GM19452 (cell line): Measurements from ENCODE around the gene TMBIM4.

Experiments used
- ATAC-seq: cut with Tn5 transposase; IDR thresholded peaks from one replicate; pipeline ENCODE4 v1.9.1; 2021; ENCODE audit not compliant: unreplicated experiment

TMBIM4 gene

DNA sequence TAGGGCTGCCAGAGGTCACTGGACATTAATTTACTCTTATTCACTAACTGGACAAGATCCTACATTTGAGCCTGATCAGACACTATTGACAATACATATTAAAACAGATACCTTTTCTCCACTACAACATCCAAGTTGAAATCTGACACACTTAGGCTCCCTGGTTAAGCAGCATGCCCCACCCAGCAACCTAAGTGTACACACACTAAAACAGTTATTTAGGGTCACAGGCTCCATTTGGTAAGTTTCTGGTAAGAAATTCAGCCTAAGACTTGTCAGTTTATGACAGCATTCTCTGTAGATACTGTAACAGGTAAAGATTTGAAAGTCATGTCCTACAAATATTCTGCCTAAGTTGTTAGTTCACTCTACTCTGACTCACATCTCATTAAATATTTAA, 27.0 kb downstream of the TMBIM4 start:
- ATAC-seq = no peak

- ATAC-seq = no peak
These were observed 28.5 kb downstream of the TMBIM4 start for GRCh38 chr12:66141299-66141698.

DNA sequence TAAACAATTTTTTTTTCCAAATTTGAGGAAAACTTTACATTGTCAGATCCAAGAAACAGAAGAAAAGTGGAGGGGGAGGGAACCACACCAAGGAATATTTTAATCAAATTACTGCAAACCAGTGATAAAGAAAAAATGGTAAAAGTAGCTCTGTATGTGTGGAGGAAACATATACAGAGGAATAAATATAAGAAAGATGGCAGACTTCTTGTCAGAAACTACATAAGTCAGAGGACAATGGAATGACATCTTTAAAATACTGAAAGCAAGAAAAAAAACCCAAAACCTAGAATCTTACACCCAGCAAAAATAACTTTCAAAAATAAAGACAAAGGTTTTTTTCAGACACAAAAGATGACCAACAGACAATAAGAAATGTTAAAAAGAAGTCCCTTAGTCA, 29.1 kb downstream of the TMBIM4 start:
- no peak for ATAC-seq

DNA sequence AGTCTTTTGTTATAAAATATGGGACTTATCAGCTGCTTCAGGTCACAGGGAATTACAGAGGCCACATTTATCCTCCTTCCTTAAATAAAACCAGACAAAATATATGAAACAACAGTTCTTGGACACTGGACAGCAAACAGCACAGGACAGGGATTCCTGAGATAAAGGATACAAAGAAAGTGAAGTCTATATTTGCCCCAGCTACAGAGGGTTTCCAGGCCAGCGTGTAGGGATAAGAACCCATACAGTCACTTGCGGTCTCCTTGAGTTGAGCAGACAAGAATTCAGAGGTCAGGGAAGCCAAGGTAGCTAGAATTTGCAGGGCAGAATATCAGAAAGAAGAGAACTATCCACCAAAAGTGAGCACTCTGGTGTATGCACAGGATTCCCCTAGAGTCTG, 30.5 kb downstream of the TMBIM4 start:
- ATAC-seq = no peak

DNA sequence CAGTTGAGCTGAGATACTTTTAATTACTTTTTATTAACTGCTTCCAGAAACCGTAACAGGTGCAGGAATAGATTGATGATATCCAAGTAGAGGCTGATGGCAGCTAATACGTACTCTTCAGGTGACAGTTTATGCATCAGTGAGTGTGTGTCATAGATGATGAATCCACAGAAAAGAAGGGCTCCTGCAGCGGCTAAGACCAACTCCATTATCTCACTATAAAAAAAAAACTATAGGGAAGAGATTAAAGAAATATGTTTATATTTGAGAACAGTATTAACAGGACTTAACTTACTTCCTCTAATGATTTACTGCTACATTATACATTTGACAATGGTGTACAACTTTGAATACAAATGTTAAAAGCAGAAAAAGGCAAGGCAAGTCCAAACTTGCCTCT, 31.9 kb downstream of the TMBIM4 start:
- no peak for ATAC-seq

GRCh38 chr12:66132408-66132807, 37.4 kb downstream of the TMBIM4 start:
- no peak for ATAC-seq

DNA sequence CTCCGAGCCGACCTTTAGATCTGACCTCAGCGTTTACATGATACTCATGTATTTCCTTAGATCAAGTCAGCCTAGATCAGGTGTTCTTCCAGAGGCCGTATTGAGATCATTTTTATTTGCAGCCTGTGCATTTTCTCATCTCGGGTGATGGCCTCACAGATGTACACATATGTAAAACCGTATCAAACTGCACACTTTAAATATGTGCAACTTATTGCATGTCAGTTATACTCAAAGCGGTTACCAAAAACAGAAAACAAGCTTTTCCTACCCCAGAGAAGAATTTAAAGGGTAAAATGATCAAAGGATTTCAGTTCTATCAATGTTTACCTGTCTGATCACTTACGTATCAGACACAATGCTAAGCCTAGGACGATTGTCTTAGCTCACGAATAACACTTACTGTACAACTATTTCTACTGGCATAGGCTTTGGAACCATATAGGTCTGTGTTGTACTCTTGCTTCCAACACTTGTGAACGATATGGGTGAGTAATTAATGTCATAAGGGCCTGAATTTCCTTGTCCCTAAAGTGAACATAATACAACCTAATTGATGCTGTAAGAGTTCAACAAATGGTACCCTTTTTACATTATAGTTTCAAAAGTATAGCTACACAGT, 38.6 kb downstream of the TMBIM4 start:
- no peak for ATAC-seq

DNA sequence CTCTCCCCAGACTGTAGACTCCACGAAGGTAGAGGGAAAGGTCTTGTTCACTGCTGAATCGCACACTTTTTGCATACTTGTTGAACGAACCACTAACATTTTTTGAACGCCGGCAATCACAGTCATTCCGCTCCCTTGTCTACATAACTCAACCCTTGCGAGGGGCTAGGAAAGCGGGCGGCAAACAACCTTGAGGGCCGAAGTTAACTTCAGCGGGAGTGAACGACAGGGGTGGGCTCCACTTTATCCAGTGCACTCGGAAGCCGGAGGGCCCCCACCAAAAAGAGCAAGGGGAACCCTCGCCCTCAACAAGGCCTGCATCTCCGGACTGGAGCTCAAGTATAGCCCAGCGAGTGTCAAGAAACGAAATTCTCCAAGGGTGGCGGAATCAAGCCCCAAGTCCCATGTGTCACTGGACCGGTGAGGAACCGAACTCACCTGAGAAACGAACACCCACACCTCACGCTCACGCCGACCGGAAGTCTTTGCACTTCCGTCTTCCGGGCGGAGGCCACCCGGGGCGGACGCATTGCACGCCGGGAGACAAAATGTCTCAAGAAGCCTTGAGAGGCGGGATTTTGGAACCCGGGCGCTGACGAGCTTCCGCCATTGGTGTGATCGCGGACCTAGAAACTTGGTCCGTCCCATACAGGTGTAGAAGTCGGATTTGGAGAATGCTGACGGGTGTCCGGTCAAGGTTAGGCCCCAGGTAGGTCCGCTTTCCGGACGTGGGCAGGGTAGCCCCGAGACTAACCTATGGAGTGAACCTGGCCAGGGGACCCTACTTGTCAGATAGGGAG, 39.3 kb downstream of the TMBIM4 start, which contains the start of gene LLPH:
Gene LLPH, minus strand, starts transcription at position 484 of the 800 bp plus-strand sequence. CDS start 1,644 bp downstream, outside the sequence.
- ATAC-seq = peak; percentile 99

GRCh38 chr12:66129934-66130266, 39.9 kb downstream of the TMBIM4 start:
- ATAC-seq = no peak

GRCh38 chr12:66127650-66128049, 42.1 kb downstream of the TMBIM4 start:
- ATAC-seq = no peak

- ATAC-seq = no peak
These were observed 49.3 kb downstream of the TMBIM4 start for GRCh38 chr12:66120477-66120876.

GRCh38 chr12:66119870-66120241, 49.9 kb downstream of the TMBIM4 start:
- no peak for ATAC-seq

DNA sequence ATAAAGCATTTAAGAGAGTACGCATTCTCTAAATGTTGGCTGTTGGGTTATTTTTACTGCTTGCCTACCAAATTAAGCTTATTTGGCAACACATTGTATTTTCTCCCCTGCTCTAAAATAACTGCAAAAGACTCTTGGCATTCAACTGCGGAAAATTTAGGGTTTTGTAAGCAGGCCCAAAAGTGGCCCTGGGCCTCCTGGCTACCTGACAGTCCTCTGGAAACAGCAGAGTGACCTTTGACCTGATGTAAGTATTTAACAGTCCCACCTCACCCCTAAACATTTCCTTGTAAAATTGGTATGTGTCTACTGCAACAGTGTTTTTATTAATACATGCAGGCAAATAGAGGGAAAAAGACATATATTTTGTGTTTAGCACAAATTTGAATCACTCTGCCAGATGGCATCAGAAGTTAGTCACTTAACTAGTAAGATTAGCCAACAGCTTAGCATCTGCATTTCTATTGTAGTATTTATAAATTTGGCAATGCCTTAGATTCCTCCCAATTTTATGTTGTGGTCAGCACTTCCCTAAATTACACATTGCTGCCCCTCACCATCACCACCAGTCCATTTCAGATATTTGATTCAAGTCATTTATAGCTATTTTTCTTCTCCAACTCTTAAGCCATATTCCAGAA, 50.4 kb downstream of the TMBIM4 start:
- no peak for ATAC-seq

DNA sequence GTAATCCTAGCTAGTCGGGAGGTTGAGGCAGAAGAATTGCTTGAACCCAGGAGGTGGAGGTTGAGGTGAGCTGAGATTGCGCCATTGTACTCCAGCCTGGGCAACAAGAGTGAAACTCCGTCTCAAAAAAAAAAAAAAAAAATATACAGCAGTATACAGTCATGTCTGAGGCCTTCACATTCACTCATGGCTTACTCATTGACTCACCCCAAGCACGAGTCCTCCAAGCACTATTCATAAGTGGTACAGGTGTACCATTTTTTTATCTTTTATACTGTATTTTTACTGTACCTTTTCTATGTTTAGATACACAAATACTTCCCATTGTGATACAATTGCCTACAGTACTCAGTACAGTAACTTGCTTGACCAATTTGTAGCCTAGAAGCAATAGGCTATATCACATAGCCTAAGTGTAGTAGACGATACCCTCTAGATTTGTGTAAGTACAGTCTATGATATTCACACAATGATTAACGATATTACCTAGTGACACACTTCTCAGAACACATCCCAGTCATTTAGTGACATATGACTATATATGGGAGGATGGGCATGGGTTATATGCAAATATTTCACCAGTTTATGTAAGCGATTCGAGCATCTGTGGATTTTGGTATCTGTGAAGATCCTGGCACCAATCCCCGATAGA, 51.4 kb downstream of the TMBIM4 start:
- ATAC-seq = peak; percentile 55

DNA sequence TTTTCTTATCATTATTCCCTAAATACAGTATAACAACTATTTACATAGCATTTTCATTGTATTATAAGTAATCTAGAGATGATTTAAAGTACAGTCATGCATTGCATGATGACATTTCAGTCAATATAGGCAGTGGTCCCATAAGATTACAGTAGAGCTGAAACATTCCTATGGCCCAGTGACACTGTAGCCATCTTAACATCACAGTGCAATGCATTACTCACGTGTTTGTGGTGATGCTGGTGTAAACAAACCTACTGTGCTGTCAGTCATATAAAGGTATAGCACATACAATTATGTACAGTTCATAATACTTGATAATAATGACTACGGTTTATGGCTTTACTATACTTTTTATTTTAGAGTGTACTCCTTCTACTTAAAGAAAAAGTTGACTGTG, 52.6 kb downstream of the TMBIM4 start:
- ATAC-seq = no peak

- ATAC-seq = no peak
These were observed 54.7 kb downstream of the TMBIM4 start for GRCh38 chr12:66115071-66115600.

GRCh38 chr12:66113471-66113870, 56.3 kb downstream of the TMBIM4 start:
- no peak for ATAC-seq

GRCh38 chr12:66111605-66112004, 58.2 kb downstream of the TMBIM4 start:
- no peak for ATAC-seq

GRCh38 chr12:66109056-66109455, 60.7 kb downstream of the TMBIM4 start:
- ATAC-seq = no peak

DNA sequence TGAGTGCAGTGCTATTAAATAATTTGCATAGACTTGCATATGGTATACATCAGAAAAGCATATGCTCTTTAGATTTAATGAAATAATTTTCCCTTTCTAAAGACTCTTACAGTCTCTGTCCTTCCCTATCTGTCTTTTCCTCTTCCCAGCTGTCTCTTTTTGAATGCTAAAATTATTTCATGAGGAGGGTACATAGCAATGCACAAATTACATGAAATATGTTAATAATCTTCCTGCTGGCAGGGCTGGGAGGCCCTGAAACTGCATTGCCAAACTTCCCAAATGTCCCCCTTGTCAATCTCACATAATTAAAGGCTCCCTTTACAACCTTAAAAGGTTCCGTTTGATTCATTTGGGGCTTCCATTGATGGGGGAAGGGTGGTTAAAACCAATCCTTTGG, 61.4 kb downstream of the TMBIM4 start:
- no peak for ATAC-seq

DNA sequence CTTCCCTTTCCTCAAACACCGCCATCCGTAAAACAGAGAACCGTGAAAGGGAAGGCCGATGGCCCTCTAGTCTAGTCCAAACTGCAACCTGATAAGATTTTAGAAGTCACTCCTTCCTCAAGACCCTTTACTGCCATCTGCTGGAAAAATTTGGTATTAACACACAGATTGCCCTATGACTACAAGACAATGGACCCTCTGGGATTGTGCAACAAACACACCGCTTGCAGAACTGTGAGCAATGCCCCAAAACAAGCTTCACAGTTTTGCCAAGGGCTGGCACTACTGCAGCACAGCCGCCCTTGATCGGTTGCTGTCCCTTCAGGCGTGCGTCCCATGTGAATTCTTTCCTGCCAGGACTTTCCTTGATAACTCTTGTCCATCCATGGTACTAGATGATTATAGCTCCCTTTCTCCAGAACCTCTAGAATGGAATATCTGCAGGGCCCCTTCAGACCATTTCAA, 62.3 kb downstream of the TMBIM4 start:
- ATAC-seq = peak; percentile 91
